ENCODE measurements around the gene SEMA3G.

The SEMA3G gene

DNA sequence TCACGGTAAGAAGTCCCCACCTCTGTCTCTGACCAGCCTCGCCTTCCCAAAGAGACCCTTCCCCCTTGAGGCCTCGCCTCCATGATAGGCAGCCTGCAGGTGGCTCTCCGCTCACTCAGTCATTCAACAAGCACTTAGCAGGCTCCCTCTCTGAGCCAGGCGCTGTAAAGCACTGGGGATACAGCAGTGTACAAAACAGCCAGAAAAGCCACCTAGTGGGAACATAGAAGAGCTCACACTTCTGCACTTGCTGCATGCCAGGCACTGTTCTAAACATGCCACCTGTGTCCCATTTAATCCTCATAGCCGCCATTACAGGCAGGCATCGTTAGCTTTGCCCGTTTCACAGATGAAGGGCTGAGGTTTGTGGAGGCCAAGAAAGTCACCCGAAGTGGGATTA lies 56.0 kb downstream of the SEMA3G start:
- H3K27ac ChIP-seq: no peak overlapping the region
- H3K4me3 ChIP-seq: no peak overlapping the region

DNA sequence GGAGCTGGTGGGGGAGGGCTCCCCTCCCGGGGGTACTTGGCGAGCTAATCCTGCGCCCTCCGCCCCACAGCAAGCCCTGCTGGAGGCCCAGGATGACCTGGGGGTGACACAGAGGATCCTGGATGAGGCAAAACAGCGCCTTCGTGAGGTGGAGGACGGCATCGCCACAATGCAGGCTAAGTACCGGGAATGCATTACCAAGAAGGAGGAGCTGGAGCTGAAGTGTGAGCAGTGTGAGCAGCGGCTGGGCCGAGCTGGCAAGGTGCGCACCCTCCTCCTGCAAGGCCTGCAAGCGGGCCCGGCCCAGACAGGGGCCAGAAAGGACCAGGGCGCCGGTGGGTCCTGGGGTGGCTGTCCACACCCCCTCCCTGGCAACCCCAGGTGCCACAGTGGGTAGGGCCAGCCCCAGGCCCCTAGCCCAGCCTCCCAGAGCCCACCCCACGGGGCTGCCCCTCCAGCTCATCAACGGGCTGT lies 56.5 kb downstream of the SEMA3G start:
- H3K4me3 ChIP-seq: no peak overlapping the region
- no peak overlapping the region for H3K27ac ChIP-seq

DNA sequence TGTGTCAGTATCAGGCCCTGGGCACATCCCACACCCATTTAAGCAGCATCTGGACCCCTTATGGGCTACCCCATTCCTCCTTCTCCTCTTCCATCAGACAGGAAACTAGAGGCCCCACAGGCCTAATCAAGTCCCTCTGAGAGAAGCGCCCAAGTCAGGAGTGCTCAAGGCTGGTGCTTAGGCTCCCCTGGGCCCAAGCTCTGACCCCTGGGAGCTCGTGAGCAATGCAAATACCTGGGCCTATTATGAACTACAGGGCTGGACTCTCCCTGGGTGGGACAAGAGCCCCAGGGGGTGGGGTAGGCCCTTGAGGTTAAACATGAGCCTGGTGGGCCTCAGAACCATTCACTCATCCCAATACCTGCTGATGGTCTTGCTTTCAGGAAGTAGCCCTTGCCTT lies 57.4 kb downstream of the SEMA3G start:
- H3K27ac ChIP-seq: no peak overlapping the region
- no peak overlapping the region for H3K4me3 ChIP-seq

DNA sequence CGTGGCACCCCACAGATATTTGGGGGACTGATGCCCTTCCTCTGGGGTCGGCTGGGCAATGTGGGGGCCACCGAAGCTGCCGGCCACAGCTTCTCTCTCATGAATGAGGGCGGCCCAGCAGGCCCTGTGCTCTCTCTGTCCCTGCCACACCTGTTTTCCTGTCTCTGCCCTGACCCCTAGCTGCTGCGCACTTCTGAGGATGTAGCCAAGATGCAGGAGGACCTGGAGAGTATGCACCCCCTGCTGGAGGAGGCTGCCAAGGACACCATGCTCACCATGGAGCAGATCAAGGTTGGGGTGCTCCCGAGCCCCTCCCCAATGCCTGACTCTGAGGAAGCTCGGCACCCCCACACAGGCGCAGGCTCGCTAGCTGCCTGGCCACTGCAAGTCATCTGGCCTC lies 59.7 kb downstream of the SEMA3G start:
- no peak overlapping the region for H3K27ac ChIP-seq
- no peak overlapping the region for H3K4me3 ChIP-seq

DNA sequence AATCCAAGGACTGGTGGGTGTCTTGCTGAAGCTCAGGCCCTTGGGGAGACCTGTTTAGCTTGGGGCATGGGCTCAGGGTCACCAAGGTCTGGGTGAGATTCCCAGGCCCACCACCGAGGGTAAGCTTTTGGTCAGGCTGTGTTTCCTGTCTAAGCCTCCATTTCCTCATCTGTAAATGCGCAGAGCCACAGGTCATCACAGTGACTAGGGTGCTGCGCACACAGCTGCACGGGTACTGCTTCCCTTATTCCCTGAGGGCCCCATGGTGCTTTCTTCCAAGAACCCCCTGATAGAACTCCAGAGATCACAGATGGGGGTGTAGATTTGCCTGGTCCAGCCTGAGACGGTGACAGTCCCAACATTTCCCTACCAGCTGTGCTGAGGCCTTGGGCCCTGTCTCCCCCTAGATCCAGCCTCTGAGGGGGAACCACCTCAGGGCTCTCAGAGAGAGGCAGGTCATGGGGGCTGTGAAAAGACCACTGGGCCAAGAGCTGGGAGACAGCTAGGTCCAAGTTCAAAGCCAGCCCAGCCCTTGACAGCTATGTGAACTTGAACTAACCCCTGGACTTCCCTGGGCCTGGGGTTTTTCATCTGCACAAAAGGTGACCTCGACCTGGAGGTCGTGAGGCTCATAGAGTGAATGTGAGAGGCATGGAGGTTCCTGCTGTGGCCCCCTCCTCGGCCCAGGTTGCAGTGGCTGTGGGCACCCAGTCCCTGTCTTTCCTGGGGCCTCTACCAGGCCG lies 60.7 kb downstream of the SEMA3G start:
- Histone ChIP-seq H3K27ac (no peak overlapping the region), H3K4me3 (no peak overlapping the region)

DNA sequence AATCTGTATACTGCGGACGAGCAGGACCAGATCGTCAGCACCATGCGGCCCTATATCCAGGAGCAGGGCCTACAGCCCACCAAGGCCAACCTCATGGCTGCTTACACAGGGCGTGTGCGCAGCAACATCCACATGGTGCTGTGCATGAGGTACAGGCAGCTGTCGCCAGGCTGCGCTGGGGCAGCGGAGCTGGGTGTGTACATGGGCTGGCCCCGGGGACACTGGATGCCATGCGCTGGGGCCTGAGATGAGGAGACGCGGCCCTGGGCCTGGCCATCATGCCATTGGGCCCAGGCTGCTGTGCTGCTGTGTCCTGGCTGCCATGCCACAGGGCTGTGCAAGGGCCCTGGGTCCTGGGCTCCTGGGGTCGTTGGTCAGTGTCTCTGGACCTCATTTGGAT lies 61.5 kb downstream of the SEMA3G start:
- no peak overlapping the region for H3K4me3 ChIP-seq

More for the DNA sequence above, 61.5 kb downstream of the SEMA3G start:
- no peak overlapping the region for H3K27ac ChIP-seq
